Right kidney (tissue), 1 donor: ENCODE results near the gene TTYH1.

Experiments
- DNase-seq: peaks from one replicate; pipeline ENCODE4 v3.0.0-alpha.2; 2016

TTYH1 gene

DNA sequence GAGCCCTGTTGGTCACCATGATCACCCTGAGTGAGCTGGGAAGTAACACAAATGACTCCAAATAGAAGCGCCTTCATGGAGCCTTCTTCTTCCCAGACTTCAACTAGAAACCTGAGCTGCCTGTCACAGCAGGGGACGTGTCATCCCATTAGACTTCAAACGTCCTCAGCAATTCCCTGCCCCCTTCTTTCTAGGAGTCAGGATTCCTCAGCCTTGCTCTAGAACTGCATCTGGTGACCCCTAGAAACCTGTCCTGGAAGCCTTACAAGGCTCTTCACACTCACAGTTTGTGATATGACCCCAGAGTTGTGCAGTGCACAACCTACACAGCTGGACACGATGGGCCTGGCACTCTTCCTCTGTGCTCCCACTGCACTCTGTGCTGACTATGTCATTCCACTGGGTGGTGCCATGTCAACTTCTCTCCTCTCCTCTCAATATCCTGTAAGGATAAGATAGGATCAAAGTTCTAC lies 23.6 kb upstream of the TTYH1 start:
- DNase-seq: no peak

DNA sequence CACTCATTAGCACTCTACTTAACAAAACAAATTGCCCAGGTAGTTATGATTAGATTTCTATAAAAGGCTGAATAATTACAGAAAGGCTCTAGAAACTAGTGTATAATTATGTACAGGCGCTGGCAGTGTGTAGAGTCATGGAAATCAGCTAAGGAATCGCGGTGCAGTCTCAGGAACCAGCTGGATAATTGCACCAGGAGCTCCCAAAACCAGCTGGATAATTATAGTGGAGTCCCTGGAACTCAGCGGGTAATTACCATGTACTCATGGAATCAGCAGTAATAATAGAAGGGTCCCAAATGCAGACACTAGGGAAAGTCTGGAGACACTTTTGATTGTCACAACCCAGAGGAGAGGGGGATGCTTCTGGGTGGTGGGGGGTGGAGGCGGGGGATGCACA lies 23.2 kb upstream of the TTYH1 start:
- no peak for DNase-seq

DNA sequence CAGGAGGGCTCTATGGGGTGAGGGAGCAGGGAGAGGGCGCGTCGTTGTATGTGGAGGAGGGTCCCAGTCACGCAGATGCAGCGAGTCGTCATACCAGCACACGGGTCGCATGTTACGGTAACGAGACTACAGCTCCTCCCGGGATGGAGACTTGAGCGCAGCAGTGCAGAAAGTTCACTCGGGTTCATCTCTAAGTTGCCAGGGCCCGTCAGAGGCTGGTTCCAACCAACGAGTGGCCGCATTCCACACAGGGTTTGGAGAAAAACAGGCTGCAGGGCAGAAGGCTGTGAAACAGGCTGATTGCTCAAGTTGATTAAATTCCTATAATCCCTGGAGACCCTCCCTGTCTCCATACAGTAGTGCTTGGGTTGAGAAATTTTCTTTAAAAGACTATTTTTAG lies 21.9 kb upstream of the TTYH1 start:
- DNase-seq: no peak

DNA sequence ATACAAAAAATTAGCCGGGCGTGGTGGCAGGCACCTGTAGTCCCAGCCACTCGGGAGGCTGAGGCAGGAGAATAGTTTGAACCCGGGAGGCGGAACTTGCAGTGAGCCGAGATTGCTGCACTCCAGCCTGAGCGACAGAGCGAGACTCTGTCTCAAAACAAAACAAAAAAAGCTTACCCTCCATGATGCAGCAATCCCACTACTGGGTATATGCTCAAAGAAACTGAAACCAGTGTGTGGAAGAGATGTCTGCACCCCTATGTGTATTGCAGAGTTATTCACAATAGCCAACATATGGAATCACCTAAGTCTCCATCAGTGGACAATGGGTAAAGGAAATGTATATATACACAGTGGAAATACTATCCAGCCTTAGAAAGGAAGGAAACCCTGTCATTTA lies 19.6 kb upstream of the TTYH1 start:
- no peak for DNase-seq

DNA sequence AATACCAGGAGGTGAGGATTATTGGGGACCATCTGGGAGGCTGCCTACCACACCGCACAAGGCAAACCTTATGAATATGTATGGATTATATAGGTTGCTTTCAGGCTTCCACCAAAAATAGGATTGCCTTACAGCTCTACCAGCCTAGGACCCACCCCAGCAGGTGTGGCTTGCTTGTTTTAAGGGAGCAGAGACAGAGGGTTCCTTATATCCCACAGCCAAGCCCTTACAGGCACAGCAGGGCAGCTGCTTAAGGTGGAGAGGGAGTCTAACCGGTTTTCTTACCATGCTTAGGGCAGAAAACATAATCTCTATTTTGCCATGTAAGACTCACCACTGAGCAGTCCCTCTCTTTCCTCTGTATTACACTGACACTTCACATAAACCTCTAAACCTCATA lies 16.1 kb upstream of the TTYH1 start:
- DNase-seq: no peak

DNA sequence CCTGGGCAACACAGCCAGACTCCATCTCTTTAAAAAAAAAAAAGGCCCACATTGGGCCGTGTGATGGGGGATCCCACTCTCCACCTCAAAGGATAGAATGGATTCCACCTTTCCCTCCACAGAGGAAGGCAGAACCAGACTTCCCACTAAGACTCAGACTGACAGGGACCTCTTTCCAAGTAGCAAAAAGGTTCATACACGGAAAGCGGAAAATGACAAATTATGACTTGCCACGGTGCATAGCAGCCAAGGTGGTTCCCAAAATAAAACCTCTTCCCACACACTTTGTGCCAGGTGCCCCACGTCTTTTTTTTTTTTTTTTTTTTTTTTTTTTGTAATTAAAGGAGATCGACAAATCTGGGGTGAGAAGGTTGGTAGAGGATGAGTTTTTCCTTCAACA lies 14.4 kb upstream of the TTYH1 start:
- DNase-seq: no peak

DNA sequence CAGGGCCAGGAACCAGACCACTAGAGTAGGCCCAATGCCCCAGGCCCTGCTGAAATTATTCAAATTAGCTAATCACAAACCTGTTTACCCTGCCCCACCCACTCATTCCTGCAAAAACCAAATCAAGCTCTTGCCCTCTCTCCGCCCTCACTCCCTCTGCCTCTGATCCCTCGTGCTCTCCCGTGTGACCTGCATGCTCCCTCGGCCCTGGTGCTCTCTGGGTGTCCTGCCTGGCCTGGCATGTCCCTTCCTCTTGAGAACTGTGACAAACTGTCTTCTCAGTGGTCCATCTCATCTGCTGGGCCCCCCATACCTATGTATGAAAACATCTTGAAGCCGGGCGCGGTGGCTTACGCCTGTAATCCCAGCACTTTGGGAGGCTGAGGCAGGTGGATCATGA lies 12.2 kb upstream of the TTYH1 start:
- no peak for DNase-seq

DNA sequence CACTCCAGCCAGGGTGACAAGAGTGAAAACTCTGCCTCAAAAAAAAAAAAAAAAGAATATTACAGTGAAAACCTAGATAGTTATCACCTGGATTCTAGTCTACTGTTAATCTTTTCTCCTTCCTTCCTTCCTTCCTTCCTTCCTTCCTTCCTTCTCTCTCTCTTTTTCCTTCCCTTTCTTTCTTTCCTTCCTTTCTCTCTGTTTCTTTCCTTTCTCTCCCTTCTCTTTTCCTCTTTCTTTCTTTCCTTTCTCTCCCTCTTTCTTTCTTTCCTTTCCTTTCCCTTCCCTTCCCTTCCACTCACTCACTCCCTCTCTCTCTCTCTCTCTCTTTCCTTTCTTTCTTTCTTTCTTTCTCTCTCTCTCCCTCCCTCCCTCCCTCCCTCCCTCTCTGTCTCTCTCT lies 9.6 kb upstream of the TTYH1 start:
- no peak for DNase-seq

DNA sequence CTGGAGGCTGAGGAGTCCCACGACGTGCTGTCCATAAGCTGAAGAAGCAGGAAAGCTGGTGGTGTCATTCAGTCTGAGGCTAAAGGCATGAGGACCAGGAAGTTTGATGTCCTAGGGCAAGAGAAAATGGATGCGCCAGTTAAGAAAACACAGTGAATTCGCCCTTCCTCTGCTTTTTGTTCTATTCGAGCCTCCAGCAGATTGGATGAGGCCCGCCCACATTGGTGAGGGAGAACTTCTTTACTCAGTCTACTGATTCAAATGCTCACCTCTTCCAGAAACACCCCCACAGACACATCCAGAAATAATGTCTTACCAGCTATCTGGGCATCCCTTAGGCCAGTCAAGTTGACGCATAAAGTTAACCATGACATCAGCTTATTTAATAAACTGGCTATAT lies 7.5 kb upstream of the TTYH1 start:
- no peak for DNase-seq

DNA sequence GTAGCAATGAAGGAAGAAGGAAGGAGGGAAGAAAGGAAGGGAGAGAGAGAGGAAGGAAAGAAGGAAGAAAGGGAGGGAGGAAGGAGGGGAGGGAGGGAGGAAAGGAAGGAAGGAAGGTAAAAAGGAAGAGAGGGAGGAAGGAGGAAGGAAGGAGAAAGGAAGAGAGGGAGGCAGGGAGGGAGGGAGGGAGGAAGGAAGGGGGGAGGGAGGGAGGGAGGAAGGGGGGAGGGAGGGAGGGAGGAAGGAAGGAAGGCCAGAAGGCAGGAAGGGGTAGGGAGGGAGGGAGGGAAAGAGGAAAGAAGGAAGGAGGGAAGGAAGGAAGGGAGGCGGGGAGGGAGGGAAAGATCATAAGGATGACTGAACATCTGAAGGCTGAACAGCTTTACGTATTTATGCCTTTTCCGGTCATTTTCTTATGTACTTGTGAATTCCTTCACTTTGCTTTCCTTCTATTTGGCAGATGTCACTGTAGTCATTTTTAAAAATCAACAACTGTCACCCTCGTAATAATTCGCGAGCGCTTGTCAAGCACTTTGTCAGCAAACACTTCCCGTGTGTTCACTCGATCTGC lies 6.7 kb upstream of the TTYH1 start:
- DNase-seq: no peak

DNA sequence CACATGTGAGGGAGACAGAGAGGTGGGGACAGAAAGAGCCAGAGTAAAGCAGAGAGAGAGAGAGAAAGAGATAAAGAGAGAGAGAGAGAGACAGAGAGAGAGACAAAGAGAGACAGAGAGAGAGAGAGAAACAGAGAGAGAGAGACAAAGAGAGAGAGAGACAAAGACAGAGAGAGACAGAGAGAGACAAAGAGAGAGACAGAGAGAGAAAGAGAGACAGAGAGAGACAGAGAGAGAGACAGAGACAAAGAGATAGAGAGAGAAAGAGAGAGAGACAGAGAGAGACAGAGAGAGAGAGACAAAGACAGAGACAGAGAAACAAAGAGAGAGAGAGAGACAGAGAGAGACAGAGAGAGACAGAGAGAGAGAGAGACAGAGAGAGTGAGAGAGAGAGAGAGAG lies 4.2 kb upstream of the TTYH1 start:
- DNase-seq: no peak

DNA sequence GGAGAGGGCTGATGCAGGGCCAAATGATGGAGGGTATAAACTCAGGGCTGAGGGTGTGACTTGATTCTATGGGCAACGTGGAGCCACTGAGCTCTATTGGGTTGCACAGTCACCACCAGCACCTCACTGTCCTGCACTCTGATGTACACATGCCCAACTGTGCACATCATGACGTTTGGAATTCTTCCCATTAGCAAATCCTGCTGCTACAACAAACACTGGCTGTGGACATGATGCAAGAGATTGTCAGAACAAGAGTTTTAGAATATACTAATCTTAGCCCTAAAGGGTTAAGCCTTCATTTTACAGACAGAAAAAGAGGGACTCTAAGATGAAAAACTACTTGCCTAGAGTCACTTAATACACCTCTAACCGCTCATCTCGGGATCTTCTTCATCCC lies 2.4 kb upstream of the TTYH1 start:
- DNase-seq: no peak

DNA sequence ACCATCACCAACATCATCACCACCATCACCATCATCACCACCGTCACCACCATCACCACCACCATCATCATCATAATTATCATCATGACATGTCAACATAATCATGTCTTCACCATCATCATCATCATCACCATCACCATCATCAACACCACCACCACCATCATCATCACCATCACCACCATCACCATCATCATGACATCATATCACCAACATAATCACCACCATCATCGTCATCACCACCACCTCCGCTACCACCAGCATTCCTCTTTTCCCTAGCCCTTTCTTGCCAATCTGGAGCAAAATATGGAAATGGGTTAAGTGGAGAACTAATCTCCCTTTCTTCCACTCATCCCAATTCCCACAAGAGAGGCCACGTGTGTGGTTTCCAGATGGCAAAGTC lies 1.1 kb upstream of the TTYH1 start:
- DNase-seq: no peak

DNA sequence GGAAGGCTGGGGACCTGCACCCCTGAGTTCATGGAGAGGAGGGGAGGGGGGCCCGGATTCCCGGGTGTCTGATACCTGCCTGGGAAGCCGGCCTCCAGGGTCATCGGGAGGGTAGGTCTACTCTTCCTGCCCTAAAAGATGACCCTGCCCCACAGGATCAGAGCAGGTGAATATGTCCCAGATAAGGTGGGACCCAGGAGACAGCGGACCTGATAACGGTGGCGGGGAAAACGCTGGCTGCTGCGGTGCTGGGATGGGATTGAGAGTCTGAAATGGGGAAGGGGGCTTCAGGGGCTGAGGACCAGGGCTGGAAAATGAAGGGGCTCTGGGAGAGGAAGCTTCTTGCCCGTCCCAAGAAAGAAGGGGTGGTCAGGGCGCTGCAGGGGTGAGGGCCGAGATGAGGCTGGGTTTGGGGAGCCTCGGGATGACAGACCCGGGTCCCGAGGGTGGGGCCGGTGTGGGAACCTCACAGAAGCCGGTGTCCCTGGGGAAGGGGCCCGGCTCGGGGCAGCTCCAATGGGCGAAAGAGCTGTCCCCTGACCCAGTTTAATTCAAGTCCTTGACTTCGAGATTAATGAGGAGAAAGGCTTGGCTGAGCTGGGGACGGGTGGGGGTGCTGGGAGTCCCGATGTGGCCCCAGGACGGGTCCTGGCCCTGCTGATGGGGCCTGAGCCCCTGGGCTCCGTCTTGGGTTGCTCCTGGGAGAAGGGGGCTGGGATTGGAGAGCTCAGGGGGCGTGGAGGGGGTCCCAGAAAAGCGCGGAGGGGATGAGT lies 823 bp downstream of the TTYH1 start:
- DNase-seq: no peak

DNA sequence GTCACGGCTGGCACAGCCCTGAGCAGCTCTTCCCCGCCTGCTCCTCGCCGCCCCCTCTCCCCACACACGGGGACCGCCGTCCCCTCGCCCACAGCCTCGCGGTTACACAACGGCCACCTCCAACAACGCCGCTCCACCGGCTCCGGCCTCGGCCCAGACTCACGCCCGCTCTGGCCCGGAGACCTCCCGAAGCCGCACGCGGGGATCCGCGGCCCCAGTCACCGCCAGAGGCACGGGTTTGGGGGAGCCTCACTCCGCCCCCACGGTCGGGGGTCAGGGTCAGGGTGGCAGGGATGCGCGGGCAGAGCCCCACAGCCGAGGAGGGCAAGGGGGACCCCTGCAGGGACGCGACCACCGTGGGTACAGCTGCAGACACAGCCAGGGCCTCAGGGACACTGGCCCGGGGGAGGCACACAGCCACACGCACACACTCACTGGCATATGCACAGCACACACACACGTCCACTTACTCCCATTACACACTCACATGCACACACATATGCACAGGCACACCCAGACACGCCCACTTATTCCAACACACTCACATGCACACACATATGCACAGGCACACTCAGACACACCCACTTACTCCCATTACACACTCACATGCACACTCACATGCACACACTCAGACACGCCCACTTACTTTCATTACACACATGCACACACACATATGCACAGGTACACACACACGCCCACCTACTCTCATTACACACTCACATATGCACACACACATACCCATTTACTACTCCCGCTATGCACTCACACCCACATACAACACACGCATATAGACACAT lies 1.6 kb downstream of the TTYH1 start:
- DNase-seq: no peak

DNA sequence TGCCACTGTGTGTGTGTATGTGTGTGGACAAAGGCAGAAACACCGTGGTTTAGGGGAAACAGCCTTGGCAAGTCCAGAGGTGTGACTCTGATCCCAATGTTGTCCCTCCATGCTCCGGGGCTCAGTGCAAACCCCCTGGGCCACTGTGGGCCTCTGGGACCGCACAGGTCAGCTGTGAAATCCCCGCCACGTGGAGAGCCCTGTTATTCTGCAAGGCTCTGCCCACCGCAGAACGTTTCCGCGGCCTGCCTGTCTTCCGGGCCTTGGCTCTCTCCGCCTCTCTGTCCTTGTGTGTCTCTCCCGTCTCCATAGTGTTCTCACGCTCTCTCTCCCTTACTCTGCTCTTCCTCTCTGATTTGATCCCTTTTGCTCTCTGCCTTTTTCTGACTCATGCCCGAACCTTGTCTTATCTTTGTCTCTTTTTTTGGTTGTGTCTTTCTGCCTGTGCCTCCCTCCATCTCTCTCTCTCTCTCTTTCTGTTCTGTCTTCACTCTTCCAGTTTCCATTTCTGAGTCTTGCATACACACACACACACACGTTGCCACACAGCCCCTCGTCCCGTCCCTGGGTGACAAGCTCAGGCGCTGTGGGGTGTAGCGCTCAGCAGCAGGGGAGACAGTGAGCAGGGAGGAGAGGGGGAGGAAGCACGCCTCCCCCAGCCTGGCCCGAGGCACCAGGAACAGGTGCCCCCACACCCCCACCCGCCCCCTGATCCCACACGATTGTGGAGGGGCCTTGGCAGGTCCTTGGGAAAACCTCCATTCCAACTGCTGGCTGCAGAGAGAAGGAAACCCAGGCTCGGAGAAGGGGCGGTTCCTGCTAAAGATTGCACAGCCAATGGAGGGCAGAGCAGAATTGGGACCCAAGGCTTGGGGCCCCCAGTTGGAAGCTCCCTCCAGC lies 3.0 kb downstream of the TTYH1 start:
- DNase-seq: no peak

DNA sequence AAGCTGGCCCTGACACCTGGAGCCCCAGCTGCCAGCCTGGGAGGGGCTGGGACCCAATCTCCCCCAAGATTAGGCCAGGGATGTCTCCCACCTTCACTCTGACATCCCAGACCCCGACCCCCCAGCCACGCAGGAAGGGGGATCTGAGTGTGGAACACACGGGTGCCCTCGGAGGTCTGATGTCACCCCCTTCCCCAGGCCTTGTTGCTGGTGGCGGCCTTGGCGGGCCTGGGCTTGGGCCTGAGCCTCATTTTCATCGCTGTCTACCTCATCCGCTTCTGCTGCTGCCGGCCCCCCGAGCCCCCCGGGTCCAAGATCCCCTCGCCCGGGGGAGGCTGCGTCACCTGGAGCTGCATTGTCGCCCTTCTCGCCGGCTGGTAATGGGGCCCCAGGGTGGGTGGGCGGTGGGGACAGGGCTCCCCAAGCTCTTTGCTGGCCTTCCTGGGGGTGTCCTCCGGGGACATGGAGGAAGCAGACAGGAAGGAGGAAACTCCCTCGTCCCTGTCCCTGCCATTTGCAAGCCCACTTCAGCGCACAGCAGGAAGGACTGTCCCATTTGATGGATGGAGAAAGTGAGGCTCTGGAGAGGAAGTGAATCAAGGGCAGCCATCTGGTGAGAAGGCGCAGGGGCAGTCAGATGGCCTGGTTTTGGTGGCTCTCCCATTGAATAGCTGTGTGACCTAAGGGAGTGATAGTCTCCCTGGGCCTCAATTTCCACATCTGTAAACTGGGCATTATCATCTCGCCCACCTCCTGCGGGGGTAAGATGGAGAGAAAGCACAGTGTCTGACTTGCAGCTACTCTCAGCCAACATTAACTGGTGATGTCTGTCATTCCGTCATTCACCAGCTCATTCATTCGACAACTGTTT lies 3.9 kb downstream of the TTYH1 start:
- DNase-seq: no peak

DNA sequence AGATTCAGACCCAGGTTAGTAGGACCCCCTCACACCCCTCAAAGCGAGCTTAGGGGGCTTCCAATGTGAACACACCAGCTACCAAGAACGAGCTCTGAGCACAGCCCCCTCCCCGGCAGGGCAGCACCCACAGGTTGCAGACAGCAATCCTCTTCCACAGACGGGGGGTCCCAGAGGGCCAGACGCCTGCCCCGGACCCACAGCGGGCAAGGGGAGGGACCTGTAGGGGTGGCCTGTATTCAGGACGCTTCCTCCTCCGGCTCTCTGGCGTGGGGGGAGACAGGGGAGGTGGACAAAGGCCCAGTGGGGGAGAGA lies 4.8 kb downstream of the TTYH1 start:
- no peak for DNase-seq

DNA sequence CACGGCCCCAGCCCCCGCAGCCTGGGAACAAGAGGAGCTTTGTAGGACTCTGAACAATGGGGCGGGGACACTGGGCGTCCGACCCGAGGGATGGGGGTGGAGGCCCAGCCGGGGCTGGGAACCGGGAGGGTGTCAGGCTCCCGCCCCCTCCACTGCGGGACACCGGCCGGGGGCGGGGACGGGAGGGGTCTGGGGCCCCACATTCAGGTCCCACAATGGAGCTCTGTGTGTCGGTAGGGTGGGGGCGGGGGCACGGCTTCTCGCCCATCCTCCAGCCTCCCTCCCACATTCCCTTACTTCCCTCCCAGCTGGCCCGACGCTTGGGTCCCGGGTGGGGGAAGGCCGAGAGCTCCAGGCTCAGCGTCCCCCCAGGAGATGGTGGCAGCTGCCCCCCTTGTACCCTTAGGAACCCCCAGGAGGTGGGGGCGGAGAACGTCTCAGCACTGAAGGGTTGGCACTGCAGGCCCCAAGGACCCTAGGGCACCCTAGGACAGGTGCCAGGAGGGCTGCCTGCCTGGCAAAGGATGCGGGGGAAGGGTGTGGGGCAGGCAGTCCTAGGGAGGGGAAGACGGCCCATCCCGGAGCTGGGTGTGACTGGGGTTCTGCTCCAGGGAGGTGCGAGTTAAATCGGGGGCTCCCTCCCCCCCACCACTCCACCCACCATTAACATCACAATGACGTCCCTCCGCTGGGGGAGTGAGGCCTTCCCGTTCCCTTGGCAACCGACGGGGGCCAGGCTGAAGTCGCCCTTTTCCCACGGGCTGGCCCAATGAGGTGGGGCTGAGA lies 5.3 kb downstream of the TTYH1 start:
- DNase-seq: peak; percentile 56

DNA sequence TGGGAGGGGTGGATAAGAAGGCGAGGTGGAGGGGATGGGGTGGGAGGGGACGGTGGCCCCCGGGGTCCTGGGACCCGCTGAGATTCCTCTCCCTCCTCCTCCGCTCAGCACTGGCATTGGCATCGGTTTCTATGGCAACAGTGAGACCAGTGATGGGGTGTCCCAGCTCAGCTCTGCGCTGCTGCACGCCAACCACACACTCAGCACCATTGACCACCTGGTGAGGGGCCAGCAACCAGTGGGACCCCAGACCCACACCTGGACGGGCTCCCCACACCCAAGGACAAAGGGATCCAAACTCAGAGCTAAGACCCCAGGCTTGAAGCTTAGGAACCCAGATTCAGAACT lies 5.9 kb downstream of the TTYH1 start:
- no peak for DNase-seq

DNA sequence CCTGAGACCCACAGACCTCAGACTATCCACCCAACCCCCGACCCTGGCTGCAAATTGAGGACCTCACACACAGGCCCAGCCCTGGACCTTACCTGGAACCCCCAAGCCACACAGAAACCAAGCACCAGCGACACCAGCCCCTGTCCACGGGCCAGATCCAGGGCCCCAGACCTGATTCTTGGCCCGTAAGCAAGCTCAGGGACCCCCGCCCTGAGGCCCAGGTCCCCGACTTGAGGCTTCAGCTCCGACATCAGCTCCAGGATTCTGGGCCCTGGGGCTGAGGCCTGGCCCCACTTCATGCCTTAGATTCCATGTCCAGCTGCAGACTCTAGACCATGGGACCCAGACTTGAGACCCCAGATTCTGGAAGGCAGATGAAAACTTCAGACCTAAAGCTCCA lies 6.3 kb downstream of the TTYH1 start:
- no peak for DNase-seq
